Heart right ventricle (tissue), 16 donors: Measurements from ENCODE around the gene MRC2. TPM values are rescaled to one million over a fixed set of nuclear protein-coding genes. Genes with fewer than 3 reads are reported as not detected.

Experiments
- ATAC-seq, 8 donors: fragments of 200-7000 bp; cut with Tn5 transposase; one replicate each; pipeline ENCODE4 v1.9.1; 2020; ENCODE audit warnings: mild to moderate bottlenecking in 8 of 8, moderate library complexity in 8 of 8, moderate number of reproducible peaks in 1 of 8
- DNase-seq, 2 donors: peaks; one replicate each; pipeline ENCODE4 v3.0.0-alpha.2; 2020
- H3K27ac ChIP-seq, 10 donors: fragments of 200-600 bp; sonication (generic) in 2 of 10; one replicate each; pipeline versions ENCODE4 v1.5.0 to v1.8.0; 2020 to 2022; ENCODE audit warnings: mild to moderate bottlenecking in 3 of 10
- H3K27me3 ChIP-seq, 7 donors: fragments of 200-600 bp; one replicate each; pipeline ENCODE4 v1.8.0; 2021 to 2022; ENCODE audit warnings: mild to moderate bottlenecking in 2 of 7
- H3K36me3 ChIP-seq, 9 donors: fragments of 200-600 bp; sonication (generic) in 1 of 9; one replicate each; pipeline versions ENCODE4 v1.5.0 to v1.8.0; 2020 to 2022; ENCODE audit warnings: mild to moderate bottlenecking in 2 of 9
- H3K4me1 ChIP-seq, 9 donors: fragments of 200-600 bp; sonication (generic) in 1 of 9; one replicate each; pipeline versions ENCODE4 v1.5.0 to v1.8.0; 2020 to 2022; ENCODE audit warnings: mild to moderate bottlenecking in 4 of 9
- H3K4me3 ChIP-seq, 10 donors: fragments of 200-600 bp; sonication (generic) in 2 of 10; one replicate each; pipeline versions ENCODE4 v1.5.0 to v1.8.0; 2020 to 2022; ENCODE audit warnings: mild to moderate bottlenecking in 7 of 10, moderate library complexity in 2 of 10
- H3K9me3 ChIP-seq, 11 donors: fragments of 200-600 bp in 10 of 11; sonication (generic) in 2 of 11; one replicate each; pipeline versions ENCODE4 v1.5.0 to v1.8.0; 2013 to 2022; ENCODE audit warnings: mild to moderate bottlenecking in 2 of 11, control low read depth in 1 of 11, moderate library complexity in 1 of 11
- CTCF ChIP-seq, 9 donors: fragments of 200-600 bp; sonication (generic) in 2 of 9; IDR thresholded peaks; one replicate each; pipeline versions ENCODE4 v1.5.0 to v1.8.0; 2021 to 2022; ENCODE audit warnings: antibody characterized with exemption in 9 of 9, mild to moderate bottlenecking in 5 of 9, moderate library complexity in 1 of 9
- WGBS, 2 donors: extraction: QIAGEN DNeasy Blood & Tissue Kit; methylation state at CpG; one replicate each; pipeline ENCODE4 v1.1.7; 2013; ENCODE audit warnings: inconsistent platforms in 1 of 2; 5-methylcytosine and 5-hydroxymethylcytosine counted together
- intact Hi-C, 10 donors: fragments of 100-400 bp; cut with DNase I; formaldehyde crosslinking; loops; one replicate each; pipeline versions ENCODE4 v1.11.1 to v1.14.2; 2022
- polyA plus RNA-seq, 2 donors: library from polyadenylated mRNA; stranded (reverse); fragments of 200-250 nt; gene quantifications; one replicate each; pipeline ENCODE4 v1.2.3, GENCODE V29; 2013
- total RNA-seq, 10 donors: library from RNA; stranded (reverse); fragmentation: NEBNext Ultra II Directional in 3 of 10; extraction: Animal tissue kit (Norgen Biotek cat#: 25700) in 3 of 10; gene quantifications; one replicate each; pipeline versions ENCODE4 v1.2.1 to v1.2.4, GENCODE V29; 2021 to 2023
- donor health status: Arrhythmogenic right ventricular cardiomyopathy.
- donor health status: ischemic (EF 13 %, LVEDD 7.1; RV severe dilation, severe dysfunction).
- donor health status: healthy with polysubstance abuse.
- donor health status: DM: no; HTN: yes; CAD: no.
- donor health status: DM: no; HTN: no; CAD: no.
- donor health status: ischemic (EF 25% LVEDD 6.9; RV normal size, moderate dysfunction).
- donor health status: ischemic (EF 25% LVEDD 5.7; RV mildly dilated, moderate dysfunction).
- donor health status: healthy.
- donor health status: DM: yes; HTN: yes; CAD: no.
- donor health status: Ischemic cardiomyopathy.
- donor health status: ischemic (EF 35%, LVEDD 5.7; RV mildly dilated, moderate dysfunction).
- donor health status: nonischemic (EF 11% LVEDD 7.7; RV severe dilation, severe dysfunction).
- donor health status: DM: yes; HTN: yes; CAD: no.
- donor health status: PGD.
- donor health status: ischemic (EF 29% LVEDD 5.4; RV normal size, mild dysfunction).
- donor health status: nonischemic (EF 23%, LVEDD 6.1; RV moderate dilation, normal function).

MRC2 gene
- total and polyA plus RNA-seq, 12 donors, result 15.2 to 46.4 (median 21.4) TPM

GRCh38 chr17:62713086-62713881 lies 85.8 kb downstream of the MRC2 start:
- Histone ChIP-seq H3K27me3 (no peaks in the 10 kb centered on the region), H3K27ac (no peak overlapping the region), H3K9me3 (peaks cover 0 to 8% (median 0%) of the 10 kb centered on the region in 11 donors), H3K4me1 (peaks cover 0 to 15% (median 0%) of the 10 kb centered on the region in 9 donors), H3K4me3 (no peak overlapping the region), H3K36me3 (no peaks in the 10 kb centered on the region)
- no peak for TF ChIP-seq CTCF (IDR thresholded peaks at IDR 0.05)
- 86 to 89% methylated on average over 17 of the region's 17 CpGs for WGBS, 2 donors
- intact Hi-C loops, result no loop called here
- ATAC-seq (no peak), DNase-seq (no peak)

- Histone ChIP-seq H3K27ac (no peak overlapping the region), H3K4me1 (peaks cover 0 to 15% (median 0%) of the 10 kb centered on the region in 9 donors), H3K36me3 (no peaks in the 10 kb centered on the region), H3K4me3 (no peak overlapping the region), H3K27me3 (no peaks in the 10 kb centered on the region), H3K9me3 (no peaks in the 10 kb centered on the region)
- intact Hi-C loops, result no loop called here
- no peak for TF ChIP-seq CTCF (IDR thresholded peaks at IDR 0.05)
- WGBS, 2 donors, result 93 to 96% methylated on average over 8 of the region's 8 CpGs
- no peak for DNase-seq
- ATAC-seq, result no peak
Observed at GRCh38 chr17:62714016-62714777, 86.7 kb downstream of the MRC2 start.

- H3K36me3 ChIP-seq, result no peaks in the 10 kb centered on the region
- WGBS, 2 donors, result 96% methylated on average over 18 of the region's 18 CpGs
- H3K9me3 ChIP-seq, result no peaks in the 10 kb centered on the region
- intact Hi-C loops, result no loop called here
- H3K27ac ChIP-seq, result no peak overlapping the region
- no peaks in the 10 kb centered on the region for H3K27me3 ChIP-seq
- ATAC-seq, result no peak
- H3K4me3 ChIP-seq, result no peak overlapping the region
- no peak for TF ChIP-seq CTCF (IDR thresholded peaks at IDR 0.05)
- DNase-seq, result no peak
- peaks cover 0 to 2% (median 0%) of the 10 kb centered on the region in 9 donors for H3K4me1 ChIP-seq
Observed at GRCh38 chr17:62715882-62716390, 88.5 kb downstream of the MRC2 start.

- intact Hi-C loops, result no loop called here
- no peaks in the 10 kb centered on the region for H3K36me3 ChIP-seq
- H3K27me3 ChIP-seq, result no peaks in the 10 kb centered on the region
- no peak for TF ChIP-seq CTCF (IDR thresholded peaks at IDR 0.05)
- no peak overlapping the region for H3K4me3 ChIP-seq
- DNase-seq, result no peak
- no peaks in the 10 kb centered on the region for H3K4me1 ChIP-seq
- H3K9me3 ChIP-seq, result no peaks in the 10 kb centered on the region
- WGBS, 2 donors, result 90 to 93% methylated on average over 23 of the region's 23 CpGs
- H3K27ac ChIP-seq, result no peak overlapping the region
- no peak for ATAC-seq
Observed at GRCh38 chr17:62716834-62717588, 89.5 kb downstream of the MRC2 start.
